ENCODE data around the gene KDM4C.

- TF ChIP-seq MAFK (IDR thresholded peaks at IDR 0.05; ENCODE audit: low read depth, low read length) (no peak), CTCF (conservative IDR thresholded peaks at IDR 0.05; ENCODE audit: low read depth, low read length) (no peak), RCOR1 (IDR thresholded peaks at IDR 0.05; ENCODE audit: insufficient replicate concordance, low read length) (no peak), MXI1 (IDR thresholded peaks at IDR 0.05; ENCODE audit: borderline replicate concordance, low read depth, low read length) (no peak), POLR2A (IDR thresholded peaks at IDR 0.05; ENCODE audit: low read depth, low read length) (no peak)
These were observed 452.2 kb downstream of the KDM4C start for GRCh38 chr9:7209990-7210389.
